GM12878 (cell line): Measurements from ENCODE around the gene SPART. TPM values are rescaled to one million over a fixed set of nuclear protein-coding genes. Genes with fewer than 3 reads are reported as not detected.

Experiments used
- ATAC-seq: fragments of 200-7000 bp; cut with Tn5 transposase; 3 replicates; pipeline ENCODE4 v1.9.1; 2020; ENCODE audit warnings: mild to moderate bottlenecking, moderate library complexity
- BruUV-seq: library from RNA; stranded (reverse); fragments of 400-500 nt; replicated peaks from 2 replicates; lab custom pipeline; 2021; lab: Mats Ljungman, UMichigan
- CTCF ChIA-PET: fragments of 300-600 bp; sonication (Branson Sonifier 250); formaldehyde crosslinking; extraction: SDS; loops from one replicate; lab custom pipeline; 2021; ENCODE audit warnings: inconsistent platforms; lab: Yijun Ruan, JAX
- POLR2A ChIA-PET: fragments of 350-600 bp; formaldehyde crosslinking; extraction: SDS; loops from one replicate; lab custom pipeline; 2021; ENCODE audit warnings: inconsistent platforms; lab: Charles Lee
- RAD21 ChIA-PET: fragments of 300-600 bp; sonication (Branson Sonifier 250); formaldehyde crosslinking; loops from one replicate; lab custom pipeline; 2023; ENCODE audit warnings: antibody characterized with exemption; ENCODE audit not compliant: unreplicated experiment; lab: Charles Lee
- SMC1A ChIA-PET: fragments of 300-600 bp; sonication (Branson Sonifier 250); formaldehyde crosslinking; loops from one replicate; lab custom pipeline; 2023; ENCODE audit not compliant: unreplicated experiment, uncharacterized antibody; lab: Charles Lee
- DNase-seq: peaks from one replicate; pipeline ENCODE4 v3.0.0-alpha.2; 2011; ENCODE audit warnings: low read depth, low spot score
- FAIRE-seq: peaks from 3 replicates; lab custom pipeline; 2011; peaks lifted over from hg19 to GRCh38; lab: Jason Lieb, UNC
- H2AFZ ChIP-seq: 2 replicates; pipeline ENCODE4 v1.6.0; 2011; ENCODE audit warnings: low read depth, low read length, control low read depth; ENCODE audit not compliant: control insufficient read depth
- H3K27ac ChIP-seq: 2 replicates; pipeline ENCODE4 v1.5.1; 2011; ENCODE audit warnings: control low read depth; ENCODE audit not compliant: control insufficient read depth, insufficient read depth
- H3K27me3 ChIP-seq, 2 experiments: replicated peaks in 1 of 2; 2 replicates each; pipeline versions ENCODE4 v1.6.0 to v1.6.1; 2011; ENCODE audit warnings: low read length in 1 of 2; ENCODE audit not compliant: control insufficient read depth in 2 of 2, insufficient read depth in 2 of 2
- H3K36me3 ChIP-seq, 2 experiments: 2 replicates each; pipeline ENCODE4 v1.5.1; 2011; ENCODE audit warnings: low read length in 1 of 2; ENCODE audit not compliant: control insufficient read depth in 2 of 2, insufficient read depth in 2 of 2
- H3K4me1 ChIP-seq: 2 replicates; pipeline ENCODE4 v1.6.1; 2011; ENCODE audit warnings: mild to moderate bottlenecking, low read length, moderate library complexity, mixed read lengths; ENCODE audit not compliant: control insufficient read depth, insufficient read depth
- H3K4me2 ChIP-seq: 2 replicates; pipeline ENCODE4 v1.6.0; 2011; ENCODE audit warnings: control low read depth; ENCODE audit not compliant: control insufficient read depth, insufficient read depth
- H3K4me3 ChIP-seq: fragments of 200-600 bp; sonication (generic); 2 replicates; pipeline ENCODE4 v1.5.1; 2016
- H3K79me2 ChIP-seq: 2 replicates; pipeline ENCODE4 v1.6.0; 2011; ENCODE audit warnings: low read length; ENCODE audit not compliant: control insufficient read depth, insufficient read depth
- H3K9ac ChIP-seq: 2 replicates; pipeline ENCODE4 v1.8.0; 2011; ENCODE audit warnings: low read length, control low read depth, mixed read lengths; ENCODE audit not compliant: control insufficient read depth, insufficient read depth
- H3K9me3 ChIP-seq: replicated peaks from 3 replicates; pipeline ENCODE4 v1.5.1; 2011; ENCODE audit warnings: mild to moderate bottlenecking, low read length; ENCODE audit not compliant: control insufficient read depth, insufficient read depth
- H4K20me1 ChIP-seq: 2 replicates; pipeline ENCODE4 v1.6.0; 2011; ENCODE audit not compliant: control insufficient read depth, insufficient read depth
- BCL11A ChIP-seq: IDR thresholded peaks from 2 replicates; pipeline ENCODE4 v1.6.1; 2011; ENCODE audit warnings: low read depth, low read length
- CHD2 ChIP-seq: IDR thresholded peaks from 2 replicates; pipeline ENCODE4 v1.6.1; 2011; ENCODE audit warnings: low read depth, low read length, improper control_type of control experiment, borderline replicate concordance
- DPF2 ChIP-seq: fragments of 450-650 bp; IDR thresholded peaks from 2 replicates; pipeline ENCODE4 v1.6.1; 2017; ENCODE audit warnings: mild to moderate bottlenecking
- GATAD2B ChIP-seq: fragments of 450-650 bp; conservative IDR thresholded peaks from 2 replicates; pipeline ENCODE4 v1.6.1; 2017; ENCODE audit warnings: low read depth, mild to moderate bottlenecking, moderate library complexity
- HDAC6 ChIP-seq: fragments of 200-600 bp; sonication (generic); IDR thresholded peaks from one replicate; pipeline ENCODE4 v1.8.0; 2017; ENCODE audit warnings: antibody characterized with exemption; ENCODE audit not compliant: unreplicated experiment
- IRF3 ChIP-seq: fragments of 450-650 bp; IDR thresholded peaks from 2 replicates; pipeline ENCODE4 v1.6.1; 2014; ENCODE audit warnings: mild to moderate bottlenecking
- KLF5 ChIP-seq: fragments of 450-650 bp; IDR thresholded peaks from 2 replicates; pipeline ENCODE4 v1.6.1; 2014; ENCODE audit warnings: mild to moderate bottlenecking; ENCODE audit not compliant: partially characterized antibody
- MEF2B ChIP-seq: fragments of 450-650 bp; IDR thresholded peaks from 2 replicates; pipeline ENCODE4 v1.6.1; 2018; ENCODE audit warnings: mild to moderate bottlenecking, moderate library complexity; ENCODE audit not compliant: partially characterized antibody, poor library complexity, severe bottlenecking
- MYB ChIP-seq: fragments of 150-350 bp; IDR thresholded peaks from 2 replicates; pipeline ENCODE4 v1.6.1; 2014; ENCODE audit warnings: mild to moderate bottlenecking, low read depth, low read length, borderline replicate concordance
- NR2C1 ChIP-seq: fragments of 450-650 bp; IDR thresholded peaks from 2 replicates; pipeline ENCODE4 v1.6.1; 2017; ENCODE audit warnings: antibody characterized with exemption, mild to moderate bottlenecking, moderate library complexity
- PAX5 ChIP-seq: IDR thresholded peaks from 2 replicates; pipeline ENCODE4 v1.6.1; 2011; ENCODE audit warnings: low read depth, low read length, borderline replicate concordance
- POLR2AphosphoS5 ChIP-seq: IDR thresholded peaks from 2 replicates; pipeline ENCODE4 v1.6.1; 2011; ENCODE audit warnings: mild to moderate bottlenecking, low read length, inconsistent platforms
- SMARCA5 ChIP-seq: fragments of 450-650 bp; IDR thresholded peaks from 2 replicates; pipeline ENCODE4 v1.6.1; 2017; ENCODE audit warnings: mild to moderate bottlenecking
- USF1 ChIP-seq: IDR thresholded peaks from 2 replicates; pipeline ENCODE4 v1.6.1; 2011; ENCODE audit warnings: borderline replicate concordance, low read depth, mild to moderate bottlenecking, moderate library complexity, mixed read lengths, low read length; ENCODE audit not compliant: insufficient read depth; ENCODE audit errors: extremely low read length
- WRNIP1 ChIP-seq: IDR thresholded peaks from 2 replicates; pipeline ENCODE4 v1.6.1; 2011; ENCODE audit warnings: low read depth, low read length, improper control_type of control experiment, borderline replicate concordance
- ZBED1 ChIP-seq: IDR thresholded peaks from 2 replicates; pipeline ENCODE4 v1.6.1; 2016; ENCODE audit warnings: borderline replicate concordance
- ZBTB33 ChIP-seq: fragments of 450-650 bp; IDR thresholded peaks from 2 replicates; pipeline ENCODE4 v1.6.1; 2017; ENCODE audit warnings: mild to moderate bottlenecking
- ZNF687 ChIP-seq: fragments of 450-650 bp; IDR thresholded peaks from 2 replicates; pipeline ENCODE4 v1.6.1; 2017; ENCODE audit warnings: mild to moderate bottlenecking, moderate library complexity
- WGBS: methylation state at CpG from one replicate; pipeline ENCODE4 v1.1.6; 2016; ENCODE audit warnings: low lambda C conversion rate; ENCODE audit not compliant: insufficient replicate concordance, insufficient coverage; ENCODE audit errors: missing lambda C conversion rate; 5-methylcytosine and 5-hydroxymethylcytosine counted together
- in situ Hi-C: fragments of 300-500 bp; cut with MboI; formaldehyde crosslinking; loops from 9 replicates; pipeline ENCODE4 v1.14.3; 2018; ENCODE audit warnings: mixed read lengths
- intact Hi-C: fragments of 100-400 bp; cut with micrococcal nuclease; formaldehyde crosslinking; loops from one replicate; pipeline ENCODE4 v1.14.2; 2022; ENCODE audit not compliant: unreplicated experiment
- polyA plus RNA-seq, 11 experiments: library from polyadenylated mRNA; depleted of rRNA in 4 of 11; unstranded in 6 of 11; stranded (reverse) in 5 of 11; fragments of >200 nt; fragmentation: Nextera tagmentation in 4 of 11; fragmentation: Illumina TruSeq in 1 of 11; extraction: Ambion mirVana in 4 of 11; extraction: Trizol in 1 of 11; gene quantifications; 1 replicate in 1 of 11; 2 replicates in 10 of 11; pipeline versions ENCODE4 v1.2.1 to v1.2.3, GENCODE V29; 2011 to 2016; ENCODE audit warnings: inconsistent platforms in 2 of 11, missing spikeins in 2 of 11, low read depth in 1 of 11
- total RNA-seq, 4 experiments: library from RNA; depleted of rRNA in 3 of 4; stranded (reverse); fragments of >200 nt in 3 of 4; fragmentation: Illumina TruSeq in 1 of 4; extraction: Trizol in 1 of 4; gene quantifications; 2 replicates each; pipeline versions ENCODE4 v1.2.1 to v1.2.3, GENCODE V29; 2013 to 2021

The SPART gene
- total and polyA plus RNA-seq, 10 of the 15 experiments (the other 5 are each of a cell fraction or from before 2014, with no cell fraction given), result 17.6 to 74.6 (median 42.1) TPM

- ATAC-seq, result no peak
- CTCF ChIA-PET, result interaction anchor here (1.0 to 4.4 kb wide), 5 partner anchors 8 to 75 kb away, joined by 4 to 26 read pairs (median 6); partner anchors contain the start of gene SPART
- WGBS, result 12% methylated on average over 3 of the region's 3 CpGs
- H3K4me2 ChIP-seq, result no peak overlapping the region
- H3K79me2 ChIP-seq, result no peaks in the 10 kb centered on the region
- H2AFZ ChIP-seq, result no peak overlapping the region
- no peak overlapping the region for H3K4me3 ChIP-seq
- no TSS peak for BruUV-seq
- no peaks in the 10 kb centered on the region for H3K4me1 ChIP-seq
- H3K9ac ChIP-seq, result no peak overlapping the region
- no peak for FAIRE-seq
- no peaks in the 10 kb centered on the region for H3K27me3 ChIP-seq
- POLR2A ChIA-PET, result interaction anchor here (0.8 to 1.5 kb wide), 4 partner anchors 12 to 421 kb away, joined by 3 to 4 read pairs (median 3); no protein-coding TSS in a partner anchor
- no peaks in the 10 kb centered on the region for H3K9me3 ChIP-seq
- H3K27ac ChIP-seq, result no peak overlapping the region
- RAD21 ChIA-PET, result interaction anchor here (0.7 to 7.3 kb wide), 2 partner anchors 11 to 60 kb away, joined by 4 to 67 read pairs; partner anchors contain the start of gene SPART
- H4K20me1 ChIP-seq, result no peaks in the 10 kb centered on the region
- intact Hi-C loops (no loop called here), in situ Hi-C loops (no loop called here)
- DNase-seq, result no peak
- H3K36me3 ChIP-seq, result no peaks in the 10 kb centered on the region
- SMC1A ChIA-PET, result interaction anchor here (1.0 to 6.7 kb wide), 7 partner anchors 8 to 61 kb away, joined by 3 to 30 read pairs (median 8); no protein-coding TSS in a partner anchor
- TF ChIP-seq POLR2AphosphoS5 (no peak), USF1 (no peak), BCL11A (no peak), ZBED1 (no peak), SMARCA5 (no peak), ZNF687 (no peak), HDAC6 (no peak), GATAD2B (no peak), IRF3 (no peak), CHD2 (no peak), MEF2B (no peak), DPF2 (no peak), WRNIP1 (no peak), KLF5 (no peak), NR2C1 (no peak), PAX5 (no peak), ZBTB33 (no peak), MYB (no peak)
Measured at GRCh38 chr13:36357692-36358091, 11.5 kb upstream of the SPART start.
